ENCODE data around the gene NUP188.

DNA sequence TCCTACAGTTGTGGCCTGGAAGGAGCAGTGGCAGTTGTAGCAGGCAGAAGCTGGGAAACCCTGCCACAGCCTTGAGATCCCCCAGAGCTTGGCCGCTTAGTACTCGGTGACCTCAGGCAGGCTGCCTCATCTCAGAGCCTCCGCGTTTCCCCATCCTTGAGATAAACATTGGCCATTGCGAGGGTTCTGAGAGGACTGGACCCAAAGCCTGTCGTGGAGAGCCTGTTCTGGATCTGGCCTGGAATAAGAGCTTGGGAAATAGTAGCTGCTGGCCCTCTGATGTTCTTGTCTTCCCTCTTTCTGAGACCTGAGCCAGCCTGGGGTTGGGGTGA, 90.2 kb downstream of the NUP188 start:
- TF ChIP-seq CTCF (IDR thresholded peaks at IDR 0.05; ENCODE audit: low read depth, low read length, missing input control) (no peak), EGR1 (IDR thresholded peaks at IDR 0.05; ENCODE audit: low read depth in 2 of 2) (no peak)

All from liver (tissue), 3 donors.